ENCODE data around the gene OR6C4.
A peak's percentile ranks its signal among the peaks of the same experiment; 100 is the strongest.
"Not testable (repeated sequence)": the region's sequence is repeated elsewhere in the genome, so short reads cannot be mapped to it uniquely, and the experiment has no call there.

The OR6C4 gene

GRCh38 chr12:55549302-55549701 is at the start of gene OR6C4:
OR6C4 (plus strand) TSS chr12:55549602; CDS start chr12:55551227, 1,625 bp downstream.
- Mint-ChIP-seq H3K36me3 (ENCODE audit: low read depth) (no peaks in the 10 kb centered on the region), H3K9me3 (no peaks in the 10 kb centered on the region), H3K27ac (no peak within 1 kb of the TSS), H3K27me3 (ENCODE audit: low read depth) (peaks cover under 1% of the 10 kb centered on the region), H3K4me3 (no peak within 1 kb of the TSS), H3K4me1 (no peaks in the 10 kb centered on the region)
- no peak for TF ChIP-seq CTCF (IDR thresholded peaks at IDR 0.05; ENCODE audit: unreplicated experiment in 3 of 3)

- Mint-ChIP-seq H3K9me3 (no peaks in the 10 kb centered on the region), H3K27ac (peak overlapping the region; percentile 70 to 94 (median 79)), H3K4me3 (peak overlapping the region in 1 of 3 experiments; percentile 3), H3K36me3 (ENCODE audit: low read depth) (no peaks in the 10 kb centered on the region), H3K4me1 (peaks cover 6% of the 10 kb centered on the region), H3K27me3 (ENCODE audit: low read depth) (no peaks in the 10 kb centered on the region)
- TF ChIP-seq CTCF (IDR thresholded peaks at IDR 0.05; ENCODE audit: unreplicated experiment in 3 of 3), result no peak
These were observed 49.6 kb upstream of the OR6C4 start for GRCh38 chr12:55499810-55500252.

GRCh38 chr12:55501601-55502000 is 47.8 kb upstream of the OR6C4 start:
- Mint-ChIP-seq H3K27ac (peak overlapping the region in 1 of 3 experiments; percentile 6), H3K27me3 (ENCODE audit: low read depth) (no peaks in the 10 kb centered on the region), H3K4me1 (peaks cover 6% of the 10 kb centered on the region), H3K9me3 (no peaks in the 10 kb centered on the region), H3K36me3 (ENCODE audit: low read depth) (no peaks in the 10 kb centered on the region), H3K4me3 (no peak overlapping the region)
- no peak for TF ChIP-seq CTCF (IDR thresholded peaks at IDR 0.05; ENCODE audit: unreplicated experiment in 3 of 3)

GRCh38 chr12:55515696-55516095 is 33.7 kb upstream of the OR6C4 start:
- Mint-ChIP-seq H3K27ac (no peak overlapping the region), H3K36me3 (ENCODE audit: low read depth) (no peaks in the 10 kb centered on the region), H3K9me3 (peaks cover 13% of the 10 kb centered on the region), H3K4me1 (no peaks in the 10 kb centered on the region), H3K4me3 (no peak overlapping the region), H3K27me3 (ENCODE audit: low read depth) (no peaks in the 10 kb centered on the region)
- no peak for TF ChIP-seq CTCF (IDR thresholded peaks at IDR 0.05; ENCODE audit: unreplicated experiment in 3 of 3)

GRCh38 chr12:55516391-55516790 is 33.0 kb upstream of the OR6C4 start:
- no peaks in the 10 kb centered on the region for H3K4me1 Mint-ChIP-seq
- H3K9me3 Mint-ChIP-seq, result peaks cover 13% of the 10 kb centered on the region
- H3K36me3 Mint-ChIP-seq (ENCODE audit: low read depth), result no peaks in the 10 kb centered on the region
- no peaks in the 10 kb centered on the region for H3K27me3 Mint-ChIP-seq (ENCODE audit: low read depth)
- TF ChIP-seq CTCF (IDR thresholded peaks at IDR 0.05; ENCODE audit: unreplicated experiment in 3 of 3), result no peak
- no peak overlapping the region for H3K27ac Mint-ChIP-seq
- H3K4me3 Mint-ChIP-seq, result no peak overlapping the region

- H3K36me3 Mint-ChIP-seq (ENCODE audit: low read depth); H3K4me3 Mint-ChIP-seq; H3K9me3 Mint-ChIP-seq; H3K27ac Mint-ChIP-seq; H3K27me3 Mint-ChIP-seq (ENCODE audit: low read depth); H3K4me1 Mint-ChIP-seq: not testable (repeated sequence)
These were observed 1.2 kb upstream of the OR6C4 start for GRCh38 chr12:55548235-55548634.
